GM23338 (cell line): ENCODE results near the gene WNT10A.

Source experiments
- CTCF ChIP-seq, 2 experiments: fragments of 200-600 bp in 1 of 2; sonication (generic) in 1 of 2; conservative IDR thresholded peaks; 2 replicates each; pipeline versions ENCODE4 v1.5.1 to v1.6.1; 2016 to 2017; ENCODE audit warnings: antibody characterized with exemption in 2 of 2, low read depth in 2 of 2, mild to moderate bottlenecking in 2 of 2, moderate library complexity in 1 of 2
- POLR2AphosphoS5 ChIP-seq: IDR thresholded peaks from 2 replicates; pipeline ENCODE4 v1.6.1; 2016; ENCODE audit warnings: antibody characterized with exemption, low read depth
- REST ChIP-seq: IDR thresholded peaks from one replicate; pipeline ENCODE4 v1.6.1; 2018; ENCODE audit warnings: antibody characterized with exemption; ENCODE audit not compliant: unreplicated experiment

- peak in 1 of 2 experiments; percentile 16; a peak in 1 of 4 replicates for TF ChIP-seq CTCF (conservative IDR thresholded peaks at IDR 0.05; ENCODE audit: low read depth in 2 of 2)
- no peak for TF ChIP-seq POLR2AphosphoS5
- TF ChIP-seq REST = no peak
Observed at GRCh38 chr2:218872645-218873358, 7.8 kb upstream of the WNT10A start.
